K562 (cell line): ENCODE measurements around the gene MLLT11. TPM values are rescaled to one million over a fixed set of nuclear protein-coding genes. Genes with fewer than 3 reads are reported as not detected.

Source experiments
- ARID3B ChIP-seq: fragments of 250-450 bp; sonication (Bioruptor Pico); IDR thresholded peaks from 2 replicates; pipeline ENCODE4 v1.4.0; 2020; ENCODE audit warnings: borderline replicate concordance
- BCOR ChIP-seq: fragments of 450-650 bp; IDR thresholded peaks from 2 replicates; pipeline ENCODE4 v1.6.1; 2016
- BRF1 ChIP-seq: IDR thresholded peaks from 3 replicates; pipeline ENCODE4 v1.6.1; 2011; ENCODE audit warnings: borderline replicate concordance, mild to moderate bottlenecking; ENCODE audit not compliant: insufficient read length; ENCODE audit errors: extremely low read depth
- CC2D1A ChIP-seq: fragments of 450-650 bp; IDR thresholded peaks from 2 replicates; pipeline ENCODE4 v1.6.1; 2017; ENCODE audit warnings: mild to moderate bottlenecking
- E2F4 ChIP-seq: sonication (generic); formaldehyde crosslinking; IDR thresholded peaks from 2 replicates; pipeline ENCODE4 v1.8.0; 2022; ENCODE audit warnings: mild to moderate bottlenecking, low read depth, missing genetic modification reagents
- FOS ChIP-seq: IDR thresholded peaks from 3 replicates; pipeline ENCODE4 v1.6.1; 2011; ENCODE audit not compliant: insufficient read length; ENCODE audit errors: extremely low read depth
- GABPB1 ChIP-seq: sonication (generic); formaldehyde crosslinking; IDR thresholded peaks from 2 replicates; pipeline ENCODE4 v1.8.0; 2022; ENCODE audit warnings: mild to moderate bottlenecking, missing genetic modification reagents
- GMEB1 ChIP-seq: fragments of 250-450 bp; sonication (Bioruptor Pico); IDR thresholded peaks from 2 replicates; pipeline ENCODE4 v1.4.0; 2020; ENCODE audit warnings: mild to moderate bottlenecking
- MBD2 ChIP-seq: sonication (generic); IDR thresholded peaks from 2 replicates; pipeline ENCODE4 v1.6.1; 2016; ENCODE audit warnings: low read depth, borderline replicate concordance
- NELFE ChIP-seq: IDR thresholded peaks from 2 replicates; pipeline ENCODE4 v1.6.1; 2011; ENCODE audit warnings: mild to moderate bottlenecking; ENCODE audit not compliant: insufficient read depth, insufficient read length
- NFYB ChIP-seq: IDR thresholded peaks from 2 replicates; pipeline ENCODE4 v1.6.1; 2011; ENCODE audit warnings: mild to moderate bottlenecking, moderate library complexity; ENCODE audit not compliant: insufficient read length; ENCODE audit errors: extremely low read depth
- NUFIP1 ChIP-seq: fragments of 450-650 bp; IDR thresholded peaks from 2 replicates; pipeline ENCODE4 v1.6.1; 2018; ENCODE audit not compliant: partially characterized antibody
- PCBP1 ChIP-seq: fragments of 200-400 bp; formaldehyde crosslinking; IDR thresholded peaks from 2 replicates; pipeline ENCODE4 v1.6.1; 2018; ENCODE audit warnings: mild to moderate bottlenecking, low read depth, low read length; ENCODE audit not compliant: poor library complexity, severe bottlenecking
- RCOR1 ChIP-seq, 2 experiments: IDR thresholded peaks; 2 replicates each; pipeline ENCODE4 v1.6.1; 2012; ENCODE audit warnings: low read depth in 2 of 2, low read length in 2 of 2, borderline replicate concordance in 1 of 2, improper control_type of control experiment in 1 of 2
- RFX5 ChIP-seq: IDR thresholded peaks from 2 replicates; pipeline ENCODE4 v1.6.1; 2011; ENCODE audit warnings: low read depth, mild to moderate bottlenecking, improper control_type of control experiment, low read length
- SAFB2 ChIP-seq: fragments of 200-400 bp; formaldehyde crosslinking; IDR thresholded peaks from 2 replicates; pipeline ENCODE4 v1.6.1; 2018; ENCODE audit warnings: borderline replicate concordance, low read length, low read depth, moderate library complexity; ENCODE audit not compliant: severe bottlenecking
- SRSF9 ChIP-seq: fragments of 200-400 bp; formaldehyde crosslinking; IDR thresholded peaks from 2 replicates; pipeline ENCODE4 v1.6.1; 2017; ENCODE audit warnings: low read depth, low read length, borderline replicate concordance
- TCF7 ChIP-seq: sonication (generic); IDR thresholded peaks from 2 replicates; pipeline ENCODE4 v1.6.1; 2016; ENCODE audit warnings: antibody characterized with exemption, borderline replicate concordance
- TGIF2 ChIP-seq: sonication (generic); formaldehyde crosslinking; IDR thresholded peaks from 2 replicates; pipeline ENCODE4 v1.8.1; 2022; ENCODE audit warnings: mild to moderate bottlenecking, missing genetic modification reagents, moderate library complexity
- ZHX1 ChIP-seq: fragments of 150-350 bp; conservative IDR thresholded peaks from 2 replicates; pipeline ENCODE4 v1.6.1; 2014; ENCODE audit warnings: low read length
- ZNF324 ChIP-seq: fragments of 250-450 bp; sonication (Bioruptor Pico); IDR thresholded peaks from 2 replicates; pipeline ENCODE4 v1.4.0; 2020; ENCODE audit warnings: mild to moderate bottlenecking
- ZNF551 ChIP-seq: fragments of 250-450 bp; sonication (Bioruptor Pico); IDR thresholded peaks from 2 replicates; pipeline ENCODE4 v1.5.0; 2021; ENCODE audit warnings: mild to moderate bottlenecking, moderate library complexity
- ZNF668 ChIP-seq: fragments of 250-450 bp; sonication (Bioruptor Pico); IDR thresholded peaks from 2 replicates; pipeline ENCODE4 v1.8.0; 2022; ENCODE audit warnings: mild to moderate bottlenecking, inconsistent platforms
- polyA plus RNA-seq, 8 experiments: library from polyadenylated mRNA; depleted of rRNA in 4 of 8; stranded (reverse) in 5 of 8; unstranded in 3 of 8; fragments of >200 nt; fragmentation: Nextera tagmentation in 2 of 8; fragmentation: Illumina TruSeq in 1 of 8; extraction: Ambion mirVana in 2 of 8; extraction: Trizol in 1 of 8; gene quantifications; 2 replicates each; pipeline versions ENCODE4 v1.2.1 to v1.2.3, GENCODE V29; 2011 to 2014; ENCODE audit warnings: inconsistent platforms in 1 of 8, missing spikeins in 1 of 8
- total RNA-seq, 7 experiments: library from RNA; depleted of rRNA in 6 of 7; stranded (reverse); fragments of >200 nt in 6 of 7; fragmentation: Illumina TruSeq in 2 of 7; extraction: Trizol in 2 of 7; gene quantifications; 2 replicates each; pipeline versions ENCODE4 v1.2.1 to v1.2.3, GENCODE V29; 2011 to 2021; ENCODE audit warnings: low replicate concordance in 1 of 7

MLLT11 gene
- total and polyA plus RNA-seq, 9 of the 15 experiments (the other 6 are each of a cell fraction or from before 2014, with no cell fraction given): 12.1 to 91.0 (median 22.0) TPM

- TF ChIP-seq MBD2 (0 out of 2 replicates have a peak, but pooled peaks have one; percentile 42), CC2D1A (no peak), BCOR (0 out of 2 replicates have a peak, but pooled peaks have one; percentile 35), TCF7 (no peak), ARID3B (no peak), ZNF551 (CRISPR knock-in tag) (no peak), RCOR1 (IDR thresholded peaks at IDR 0.05; ENCODE audit: borderline replicate concordance in 1 of 2, low read depth in 2 of 2, low read length in 2 of 2) (peak; percentile 83 to 94), TGIF2 (CRISPR knock-in tag) (no peak), SAFB2 (no peak), FOS (no peak), GABPB1 (no peak; the same call in 1 of the 2 replicates), E2F4 (CRISPR knock-in tag) (no peak), GMEB1 (CRISPR knock-in tag) (no peak), ZNF668 (CRISPR knock-in tag) (no peak), SRSF9 (no peak), RFX5 (no peak), ZHX1 (no peak), BRF1 (no peak), PCBP1 (no peak), ZNF324 (CRISPR knock-in tag) (no peak), NFYB (no peak), NUFIP1 (no peak), NELFE (no peak)
Observed at GRCh38 chr1:151054971-151055547, 5.1 kb upstream of the MLLT11 start (continued).
